ENCODE measurements around the gene PRDM11.

- TF ChIP-seq CTCF (conservative IDR thresholded peaks at IDR 0.05) (no peak), ZFX (IDR thresholded peaks at IDR 0.05) (no peak)
Measured at GRCh38 chr11:45161252-45162063, 15.0 kb downstream of the PRDM11 start.

All from C4-2B (cell line).